ENCODE results near the gene HMGXB3. TPM values are rescaled to one million over a fixed set of nuclear protein-coding genes. Genes with fewer than 3 reads are reported as not detected.
"Not testable (repeated sequence)": the region's sequence is repeated elsewhere in the genome, so short reads cannot be mapped to it uniquely, and the experiment has no call there.

Gene HMGXB3
- total RNA-seq, 1 donor from 2014 or later: 36.8 TPM

DNA sequence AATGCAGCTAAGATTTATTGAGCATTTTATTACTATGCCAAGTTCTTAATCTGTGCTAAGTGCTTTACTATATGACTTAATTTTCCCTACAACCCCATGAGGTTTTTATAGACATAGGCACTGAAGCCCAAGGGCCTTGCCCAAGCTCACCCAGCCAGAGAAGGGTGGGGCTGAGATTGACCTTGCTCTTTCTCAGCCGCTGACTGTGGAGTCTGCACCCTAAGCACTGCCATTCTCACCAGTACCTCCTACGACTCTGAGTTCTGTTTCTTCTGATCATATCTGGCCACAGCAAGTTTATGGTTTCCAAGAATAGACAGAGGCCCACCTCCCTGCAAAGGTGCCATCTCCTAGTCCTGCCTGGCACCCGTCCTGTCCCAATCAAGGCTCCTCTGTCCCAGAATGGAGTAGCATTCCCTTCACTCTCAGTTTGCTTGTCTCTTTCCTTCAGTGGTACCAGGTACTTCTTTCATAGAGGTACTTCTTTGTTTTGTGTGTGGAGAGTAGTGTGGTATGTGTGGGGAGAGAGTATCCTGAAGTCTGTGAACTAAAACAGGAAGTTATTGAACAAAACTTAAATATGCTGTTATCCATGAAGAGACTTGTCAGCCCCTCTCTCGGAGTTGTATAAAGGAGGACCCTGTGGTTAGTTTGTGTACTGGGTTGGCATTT is 43.3 kb downstream of the HMGXB3 start:
- Mint-ChIP-seq H3K27me3 (no peaks in the 10 kb centered on the region), H3K4me1 (peaks cover 6% of the 10 kb centered on the region)

DNA sequence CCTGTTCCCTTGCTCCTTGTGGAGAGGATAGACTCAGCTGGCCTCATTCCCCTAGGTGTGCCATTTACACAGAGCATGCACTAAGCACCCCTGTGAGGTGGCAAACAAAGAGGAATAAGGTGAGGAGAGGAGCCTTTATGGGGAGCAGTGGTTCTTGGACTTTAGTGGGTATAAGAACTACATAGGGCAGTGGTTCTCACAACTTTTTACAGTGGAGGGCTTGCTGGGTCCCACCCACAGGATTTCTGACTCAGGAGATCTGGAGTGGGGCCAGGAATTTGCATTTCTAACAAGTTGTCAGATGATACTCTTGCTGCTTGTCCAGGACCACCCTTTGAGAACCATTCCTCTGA is 43.8 kb downstream of the HMGXB3 start:
- DNase-seq (no peak), ATAC-seq (ENCODE audit: low read depth) (no peak)
- TF ChIP-seq, protein P1, sequence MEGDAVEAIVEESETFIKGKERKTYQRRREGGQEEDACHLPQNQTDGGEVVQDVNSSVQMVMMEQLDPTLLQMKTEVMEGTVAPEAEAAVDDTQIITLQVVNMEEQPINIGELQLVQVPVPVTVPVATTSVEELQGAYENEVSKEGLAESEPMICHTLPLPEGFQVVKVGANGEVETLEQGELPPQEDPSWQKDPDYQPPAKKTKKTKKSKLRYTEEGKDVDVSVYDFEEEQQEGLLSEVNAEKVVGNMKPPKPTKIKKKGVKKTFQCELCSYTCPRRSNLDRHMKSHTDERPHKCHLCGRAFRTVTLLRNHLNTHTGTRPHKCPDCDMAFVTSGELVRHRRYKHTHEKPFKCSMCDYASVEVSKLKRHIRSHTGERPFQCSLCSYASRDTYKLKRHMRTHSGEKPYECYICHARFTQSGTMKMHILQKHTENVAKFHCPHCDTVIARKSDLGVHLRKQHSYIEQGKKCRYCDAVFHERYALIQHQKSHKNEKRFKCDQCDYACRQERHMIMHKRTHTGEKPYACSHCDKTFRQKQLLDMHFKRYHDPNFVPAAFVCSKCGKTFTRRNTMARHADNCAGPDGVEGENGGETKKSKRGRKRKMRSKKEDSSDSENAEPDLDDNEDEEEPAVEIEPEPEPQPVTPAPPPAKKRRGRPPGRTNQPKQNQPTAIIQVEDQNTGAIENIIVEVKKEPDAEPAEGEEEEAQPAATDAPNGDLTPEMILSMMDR (IDR thresholded peaks at IDR 0.05): no peak
- CTCF ChIA-PET: no interaction called here
- POLR2A ChIA-PET: no interaction called here
- H3K27ac Mint-ChIP-seq: no peak overlapping the region
- peaks cover 95% of the 10 kb centered on the region for H3K36me3 Mint-ChIP-seq (ENCODE audit: low read depth)
- H3K4me1 Mint-ChIP-seq: peaks cover 6% of the 10 kb centered on the region
- intact Hi-C loops (cut with micrococcal nuclease): no loop called here
- H3K27me3 Mint-ChIP-seq: no peaks in the 10 kb centered on the region
- no peak overlapping the region for H3K4me3 Mint-ChIP-seq
- no peaks in the 10 kb centered on the region for H3K9me3 Mint-ChIP-seq

More for the DNA sequence above, 43.3 kb downstream of the HMGXB3 start:
- ChIA-PET POLR2A (no interaction called here), CTCF (interaction anchor here (0.7 kb wide), 1 partner anchor 126 kb away, joined by 3 read pairs; no protein-coding TSS in a partner anchor)
- Mint-ChIP-seq H3K36me3 (ENCODE audit: low read depth) (peaks cover 94% of the 10 kb centered on the region), H3K27ac (no peak overlapping the region), H3K9me3 (no peaks in the 10 kb centered on the region), H3K4me3 (no peak overlapping the region)
- TF ChIP-seq, protein P1 (IDR thresholded peaks at IDR 0.05): no peak
- DNase-seq (no peak), ATAC-seq (ENCODE audit: low read depth) (no peak)
- intact Hi-C loops (cut with micrococcal nuclease): no loop called here

DNA sequence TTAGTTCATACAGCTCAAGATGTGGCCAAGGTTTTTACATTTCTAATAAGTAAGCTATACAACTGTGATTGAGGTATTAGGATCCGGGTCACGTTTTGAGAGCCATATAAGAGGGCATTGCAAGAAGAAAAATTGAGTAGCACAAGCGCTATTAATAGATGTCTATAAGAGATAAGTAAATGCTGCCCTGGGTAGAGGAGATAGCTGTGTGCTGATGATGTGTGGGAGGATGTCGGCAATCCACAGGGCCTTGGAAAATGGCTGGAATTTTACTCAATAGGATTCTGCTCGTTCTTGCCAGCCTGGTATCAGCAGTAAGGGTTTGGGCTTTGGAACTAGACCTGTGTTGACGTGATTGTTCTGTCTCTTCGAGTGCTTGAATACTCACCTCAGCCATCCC is 44.2 kb downstream of the HMGXB3 start:
- TF ChIP-seq, protein P1 (IDR thresholded peaks at IDR 0.05): no peak
- no peak overlapping the region for H3K4me3 Mint-ChIP-seq
- POLR2A ChIA-PET: interaction anchor here (0.6 kb wide), 1 partner anchor 214 kb away, joined by 3 read pairs; no protein-coding TSS in a partner anchor
- CTCF ChIA-PET: no interaction called here
- H3K27ac Mint-ChIP-seq: no peak overlapping the region
- no peak for ATAC-seq (ENCODE audit: low read depth)
- H3K27me3 Mint-ChIP-seq: no peaks in the 10 kb centered on the region
- H3K4me1 Mint-ChIP-seq: peaks cover 6% of the 10 kb centered on the region
- intact Hi-C loops (cut with micrococcal nuclease): no loop called here
- H3K36me3 Mint-ChIP-seq (ENCODE audit: low read depth): peaks cover 95% of the 10 kb centered on the region
- no peak for DNase-seq
- no peaks in the 10 kb centered on the region for H3K9me3 Mint-ChIP-seq

DNA sequence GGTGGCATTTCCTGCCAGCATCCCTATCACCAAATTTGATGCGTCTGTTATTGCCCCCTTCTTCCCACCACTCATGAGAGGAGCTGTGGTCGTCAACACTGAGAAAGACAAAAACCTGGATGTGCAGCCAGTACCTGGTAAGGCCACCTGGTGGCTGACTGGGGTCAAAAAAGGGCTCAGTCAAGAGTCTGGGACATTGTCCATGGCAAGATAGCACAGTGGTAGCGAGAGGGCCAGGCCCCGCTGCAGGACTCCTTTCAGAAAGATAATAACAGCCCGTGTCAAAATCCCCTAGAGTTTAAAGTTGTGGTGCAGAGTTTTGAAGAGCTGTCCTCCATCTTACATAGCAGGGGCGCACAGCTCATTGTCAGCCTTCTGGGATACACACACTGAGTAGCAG is 45.0 kb downstream of the HMGXB3 start:
- intact Hi-C loops (cut with micrococcal nuclease): no loop called here
- POLR2A ChIA-PET: interaction anchor here (0.6 kb wide), 1 partner anchor 215 kb away, joined by 3 read pairs; no protein-coding TSS in a partner anchor
- H3K9me3 Mint-ChIP-seq: no peaks in the 10 kb centered on the region
- no peaks in the 10 kb centered on the region for H3K27me3 Mint-ChIP-seq
- H3K4me1 Mint-ChIP-seq: peaks cover 6% of the 10 kb centered on the region
- H3K36me3 Mint-ChIP-seq (ENCODE audit: low read depth): peaks cover 97% of the 10 kb centered on the region
- TF ChIP-seq, protein P1 (IDR thresholded peaks at IDR 0.05): no peak
- DNase-seq (no peak), ATAC-seq (ENCODE audit: low read depth) (no peak)
- H3K27ac Mint-ChIP-seq: no peak overlapping the region
- H3K4me3 Mint-ChIP-seq: no peak overlapping the region
- CTCF ChIA-PET: no interaction called here

DNA sequence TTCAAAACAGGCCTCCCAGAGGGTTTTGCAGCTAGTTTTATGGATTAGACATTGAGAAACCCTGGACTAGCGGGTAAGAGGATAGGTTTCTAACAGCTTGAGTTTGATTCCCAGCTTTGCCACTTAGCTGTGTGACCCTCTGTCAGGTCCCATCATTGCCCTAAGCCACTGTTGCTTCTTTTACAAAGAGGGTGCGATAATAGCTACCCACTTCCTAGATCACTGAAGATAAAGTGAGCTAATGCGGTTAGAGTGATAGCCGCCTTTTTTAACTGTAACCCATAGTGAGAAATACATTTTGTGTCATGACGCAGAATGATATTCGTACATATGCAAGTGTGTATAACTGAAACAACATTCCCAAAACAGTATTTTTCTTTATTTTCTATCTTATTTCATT is 45.5 kb downstream of the HMGXB3 start:
- DNase-seq (no peak), ATAC-seq (ENCODE audit: low read depth) (no peak)
- Mint-ChIP-seq H3K36me3 (ENCODE audit: low read depth) (peaks cover 97% of the 10 kb centered on the region), H3K4me3 (no peak overlapping the region), H3K27me3 (no peaks in the 10 kb centered on the region), H3K9me3 (no peaks in the 10 kb centered on the region), H3K4me1 (peaks cover 6% of the 10 kb centered on the region), H3K27ac (no peak overlapping the region)
- CTCF ChIA-PET: no interaction called here
- POLR2A ChIA-PET: no interaction called here
- TF ChIP-seq, protein P1 (IDR thresholded peaks at IDR 0.05): no peak
- intact Hi-C loops (cut with micrococcal nuclease): no loop called here

DNA sequence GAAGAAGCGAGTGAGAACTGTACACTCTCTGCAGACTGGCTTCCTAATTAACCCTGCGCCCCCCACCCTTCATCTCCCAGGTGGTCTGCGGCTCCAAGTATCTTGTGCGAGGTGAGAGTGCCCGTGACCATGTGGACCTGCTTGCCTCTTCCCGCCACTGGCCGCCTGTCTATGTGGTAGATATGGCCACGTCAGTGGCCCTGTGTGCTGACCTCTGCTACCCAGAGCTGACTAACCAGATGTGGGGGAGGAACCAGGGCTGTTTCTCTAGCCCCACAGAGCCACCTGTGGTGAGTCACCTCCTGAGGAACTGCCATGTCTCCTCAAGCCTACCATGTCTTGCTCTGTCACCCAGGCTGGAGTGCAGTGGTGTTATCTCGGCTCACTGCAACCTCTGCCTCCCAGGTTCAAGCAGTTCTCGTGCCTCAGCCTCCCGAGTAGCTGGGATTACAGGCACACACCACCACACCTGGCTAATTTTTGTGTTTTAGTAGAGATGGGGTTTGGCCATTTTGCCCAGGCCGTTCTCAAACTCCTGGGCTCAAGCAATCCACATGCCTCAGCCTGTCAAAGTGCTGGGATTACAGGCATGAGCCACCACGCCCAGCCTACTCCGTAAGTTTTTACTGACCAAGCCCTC is 49.8 kb downstream of the HMGXB3 start:
- DNase-seq; H3K9me3 Mint-ChIP-seq; ATAC-seq (ENCODE audit: low read depth); H3K27me3 Mint-ChIP-seq; CTCF ChIA-PET; H3K27ac Mint-ChIP-seq; H3K4me3 Mint-ChIP-seq; POLR2A ChIA-PET; H3K4me1 Mint-ChIP-seq; intact Hi-C loops (cut with micrococcal nuclease): not testable (repeated sequence)
- H3K36me3 Mint-ChIP-seq (ENCODE audit: low read depth): peaks cover 95% of the 10 kb centered on the region

Measured in activated B cell treated with CpG ODN at 0.5 μM for 24 hours (primary cell).